Ovary (tissue), 9 donors: Measurements from ENCODE around the gene MYRF. TPM values are rescaled to one million over a fixed set of nuclear protein-coding genes. Genes with fewer than 3 reads are reported as not detected.

ENCODE experiments used
- DNase-seq, 5 donors: peaks; one replicate each; pipeline ENCODE4 v3.0.0-alpha.2; 2019 to 2020
- H3K27ac ChIP-seq, 2 donors: fragments of 200-600 bp; one replicate each; pipeline versions ENCODE4 v1.5.1 to v1.8.0; 2019 to 2022
- H3K27me3 ChIP-seq: fragments of 200-600 bp; one replicate; pipeline ENCODE4 v1.8.0; 2022
- H3K36me3 ChIP-seq: fragments of 200-600 bp; sonication (generic); one replicate; pipeline ENCODE4 v1.5.1; 2019
- H3K4me1 ChIP-seq: one replicate; pipeline ENCODE4 v1.8.1; 2013; ENCODE audit warnings: mild to moderate bottlenecking, moderate library complexity; ENCODE audit not compliant: insufficient read depth
- H3K4me3 ChIP-seq: fragments of 200-600 bp; sonication (generic); one replicate; pipeline ENCODE4 v1.5.1; 2017
- H3K9me3 ChIP-seq, 2 donors: fragments of 200-600 bp in 1 of 2; sonication (generic) in 1 of 2; one replicate each; pipeline versions ENCODE4 v1.5.1 to v1.8.1; 2013 to 2019; ENCODE audit warnings: mild to moderate bottlenecking in 1 of 2, moderate library complexity in 1 of 2
- EP300 ChIP-seq: sonication (generic); formaldehyde crosslinking; IDR thresholded peaks from one replicate; pipeline ENCODE4 v1.6.1; 2017; ENCODE audit warnings: antibody characterized with exemption
- POLR2A ChIP-seq: fragments of 450-650 bp; IDR thresholded peaks from one replicate; pipeline ENCODE4 v1.6.1; 2017; ENCODE audit warnings: antibody characterized with exemption, mild to moderate bottlenecking, moderate library complexity
- WGBS, 3 donors: extraction: QIAGEN DNeasy Blood & Tissue Kit in 1 of 3; methylation state at CpG; one replicate each; pipeline versions ENCODE4 v1.1.5 to v1.1.7; 2013 to 2017; 5-methylcytosine and 5-hydroxymethylcytosine counted together
- intact Hi-C, 4 donors: fragments of 100-400 bp; cut with DNase I; formaldehyde crosslinking; loops; one replicate each; pipeline versions ENCODE4 v1.11.0 to v1.15.1; 2022 to 2023
- polyA plus RNA-seq, 2 donors: library from polyadenylated mRNA; stranded (reverse); fragments of 200-250 nt in 1 of 2; fragments of 350-450 nt in 1 of 2; fragmentation: Illumina TruSeq in 1 of 2; extraction: RNeasy Lipid Tissue Mini Kit (QIAGEN cat#74804) in 1 of 2; gene quantifications; one replicate each; pipeline ENCODE4 v1.2.3, GENCODE V29; 2013 to 2014
- total RNA-seq, 7 donors: library from RNA; depleted of rRNA in 2 of 7; stranded (reverse); fragments of >200 nt in 2 of 7; fragmentation: NEBNext Ultra II Directional in 3 of 7; extraction: Animal tissue kit (Norgen Biotek cat#: 25700) in 3 of 7; gene quantifications; one replicate each; pipeline versions ENCODE4 v1.1.0 to v1.2.4, GENCODE V29; 2016 to 2023
- TF ChIP-seq, protein P1 (sequence below), 3 donors: fragments of 450-650 bp in 2 of 3; fragments of 200-600 bp in 1 of 3; IDR thresholded peaks; one replicate each; pipeline versions ENCODE4 v1.5.1 to v1.8.0; 2016 to 2022; ENCODE audit warnings: antibody characterized with exemption in 3 of 3, mild to moderate bottlenecking in 1 of 3
- donor health status: DM: no; HTN: no; CAD: no; lungs with moderate emphysema.
- donor health status: DM: no; HTN: no; CAD: no.
- donor health status: Bipolar disorder and iron deficiency.
- donor health status: DM: yes; HTN: yes; CAD: no.
- donor health status: DM: no; HTN: no; CAD: no.
- donor health status: DM: yes; HTN: yes; CAD: no.

Gene MYRF
- total and polyA plus RNA-seq, 9 donors: 6.6 to 109 (median 23.3) TPM

DNA sequence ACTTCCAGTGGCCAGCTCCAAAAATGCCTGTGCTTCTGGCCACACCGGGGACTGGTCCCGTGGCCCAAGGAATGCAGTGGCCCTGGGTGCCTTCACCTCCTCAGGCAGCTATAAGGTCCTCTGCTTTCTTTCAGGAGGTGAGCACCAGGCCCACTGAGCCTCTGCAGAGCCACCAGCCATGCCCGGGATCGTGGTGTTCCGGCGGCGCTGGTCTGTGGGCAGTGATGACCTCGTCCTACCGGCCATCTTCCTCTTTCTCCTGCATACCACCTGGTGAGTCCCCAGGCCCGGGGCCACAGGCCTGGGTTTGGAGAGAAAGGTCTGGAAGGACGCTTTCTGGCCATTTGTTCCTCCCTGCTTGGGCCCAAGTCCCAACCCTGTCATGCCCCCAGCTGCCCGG, 32.5 kb upstream of the MYRF start:
- no peak for DNase-seq
- 81 to 94% (median 89%) methylated on average over 7 to 12 of the region's 12 CpGs for WGBS, 3 donors
- no peaks in the 10 kb centered on the region for H3K27me3 ChIP-seq
- H3K27ac ChIP-seq: no peak overlapping the region
- H3K4me1 ChIP-seq: peaks cover 3% of the 10 kb centered on the region
- H3K4me3 ChIP-seq: no peak overlapping the region
- no peaks in the 10 kb centered on the region for H3K9me3 ChIP-seq
- H3K36me3 ChIP-seq: no peaks in the 10 kb centered on the region
- TF ChIP-seq, protein P1, sequence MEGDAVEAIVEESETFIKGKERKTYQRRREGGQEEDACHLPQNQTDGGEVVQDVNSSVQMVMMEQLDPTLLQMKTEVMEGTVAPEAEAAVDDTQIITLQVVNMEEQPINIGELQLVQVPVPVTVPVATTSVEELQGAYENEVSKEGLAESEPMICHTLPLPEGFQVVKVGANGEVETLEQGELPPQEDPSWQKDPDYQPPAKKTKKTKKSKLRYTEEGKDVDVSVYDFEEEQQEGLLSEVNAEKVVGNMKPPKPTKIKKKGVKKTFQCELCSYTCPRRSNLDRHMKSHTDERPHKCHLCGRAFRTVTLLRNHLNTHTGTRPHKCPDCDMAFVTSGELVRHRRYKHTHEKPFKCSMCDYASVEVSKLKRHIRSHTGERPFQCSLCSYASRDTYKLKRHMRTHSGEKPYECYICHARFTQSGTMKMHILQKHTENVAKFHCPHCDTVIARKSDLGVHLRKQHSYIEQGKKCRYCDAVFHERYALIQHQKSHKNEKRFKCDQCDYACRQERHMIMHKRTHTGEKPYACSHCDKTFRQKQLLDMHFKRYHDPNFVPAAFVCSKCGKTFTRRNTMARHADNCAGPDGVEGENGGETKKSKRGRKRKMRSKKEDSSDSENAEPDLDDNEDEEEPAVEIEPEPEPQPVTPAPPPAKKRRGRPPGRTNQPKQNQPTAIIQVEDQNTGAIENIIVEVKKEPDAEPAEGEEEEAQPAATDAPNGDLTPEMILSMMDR (IDR thresholded peaks at IDR 0.05): no peak
- TF ChIP-seq POLR2A (no peak), EP300 (no peak)
- intact Hi-C loops: no loop called here

DNA sequence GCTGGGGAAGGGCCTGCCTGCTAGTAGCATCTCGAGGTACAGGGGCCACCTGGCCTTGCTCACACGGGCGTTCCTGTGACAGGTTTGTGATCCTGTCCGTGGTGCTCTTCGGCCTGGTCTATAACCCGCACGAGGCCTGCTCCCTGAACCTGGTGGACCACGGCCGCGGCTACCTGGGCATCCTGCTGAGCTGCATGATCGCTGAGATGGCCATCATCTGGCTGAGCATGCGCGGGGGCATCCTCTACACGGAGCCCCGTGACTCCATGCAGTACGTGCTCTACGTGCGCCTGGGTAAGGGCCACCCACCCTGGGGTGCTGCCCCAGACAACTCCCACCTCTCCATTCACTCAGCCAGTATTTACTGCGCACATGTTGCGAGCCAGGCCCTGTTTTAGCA, 31.8 kb upstream of the MYRF start:
- no peak for DNase-seq
- no peak for TF ChIP-seq POLR2A
- TF ChIP-seq EP300: no peak
- TF ChIP-seq, protein P1 (IDR thresholded peaks at IDR 0.05): no peak
- Histone ChIP-seq H3K4me3 (no peak overlapping the region), H3K9me3 (no peaks in the 10 kb centered on the region), H3K4me1 (peaks cover 5% of the 10 kb centered on the region), H3K27me3 (no peaks in the 10 kb centered on the region), H3K27ac (no peak overlapping the region), H3K36me3 (no peaks in the 10 kb centered on the region)
- intact Hi-C loops: no loop called here
- 93 to 96% (median 94%) methylated on average over 20 of the region's 20 CpGs for WGBS, 3 donors

DNA sequence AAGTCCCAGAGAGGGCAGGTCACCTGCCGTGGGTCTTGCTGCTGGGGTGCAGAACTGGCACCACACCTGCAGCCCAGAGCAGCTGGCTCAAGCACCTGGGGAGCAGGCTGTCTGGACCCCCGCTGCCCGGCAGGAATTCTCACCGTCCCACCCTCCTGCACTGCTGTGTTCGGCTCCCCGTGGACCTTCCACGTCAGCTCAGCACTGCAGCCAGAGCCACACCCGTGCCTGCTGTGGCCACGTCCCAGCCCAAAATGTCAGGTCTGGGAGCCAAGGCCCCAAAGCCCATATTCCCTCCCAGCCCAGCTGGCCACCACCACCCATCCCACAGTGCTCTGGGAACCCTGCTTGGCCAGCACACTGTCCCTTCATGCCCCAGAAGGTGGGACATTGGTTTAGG, 28.0 kb upstream of the MYRF start:
- Histone ChIP-seq H3K27ac (no peak overlapping the region), H3K4me3 (no peak overlapping the region), H3K36me3 (no peaks in the 10 kb centered on the region), H3K9me3 (no peaks in the 10 kb centered on the region), H3K4me1 (peaks cover 12% of the 10 kb centered on the region), H3K27me3 (no peaks in the 10 kb centered on the region)
- no peak for TF ChIP-seq POLR2A
- TF ChIP-seq, protein P1 (IDR thresholded peaks at IDR 0.05): no peak
- TF ChIP-seq EP300: no peak
- WGBS, 3 donors: 88 to 96% (median 91%) methylated on average over 9 of the region's 9 CpGs
- intact Hi-C loops: no loop called here
- no peak for DNase-seq

DNA sequence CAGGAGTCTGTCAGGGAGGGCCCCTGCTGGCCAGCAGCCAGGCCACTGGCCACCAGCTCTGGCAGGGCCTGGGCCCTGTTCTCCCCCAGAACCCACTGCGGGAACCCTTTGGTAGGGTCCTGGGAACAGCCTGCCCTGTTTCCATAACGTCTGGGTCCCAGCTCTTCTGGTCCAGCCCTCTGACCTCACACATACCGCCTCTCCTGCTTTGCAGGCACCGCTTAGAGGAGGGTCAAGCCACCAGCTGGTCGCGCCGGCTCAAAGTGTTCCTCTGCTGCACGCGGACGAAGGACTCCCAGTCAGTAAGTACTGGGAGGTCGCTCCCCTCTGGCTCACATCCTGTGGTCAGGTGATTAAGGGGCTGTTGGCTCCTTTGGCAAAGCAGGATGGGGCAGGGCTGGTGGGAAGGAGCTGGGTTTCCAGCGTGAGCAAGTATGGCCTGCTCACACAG, 26.6 kb upstream of the MYRF start:
- Histone ChIP-seq H3K4me1 (peaks cover 12% of the 10 kb centered on the region), H3K9me3 (no peaks in the 10 kb centered on the region), H3K4me3 (no peak overlapping the region), H3K27me3 (no peaks in the 10 kb centered on the region), H3K36me3 (no peaks in the 10 kb centered on the region), H3K27ac (peak overlapping the region; percentile 41 to 43)
- peak in 4 of 5 donors; percentile 49 to 82 (median 70) for DNase-seq
- no peak for TF ChIP-seq EP300
- TF ChIP-seq, protein P1 (IDR thresholded peaks at IDR 0.05): no peak
- TF ChIP-seq POLR2A: no peak
- intact Hi-C loops: no loop called here
- 18 to 20% (median 19%) methylated on average over 12 of the region's 12 CpGs for WGBS, 3 donors
